ENCODE data around the gene POLR2A.

POLR2A gene

DNA sequence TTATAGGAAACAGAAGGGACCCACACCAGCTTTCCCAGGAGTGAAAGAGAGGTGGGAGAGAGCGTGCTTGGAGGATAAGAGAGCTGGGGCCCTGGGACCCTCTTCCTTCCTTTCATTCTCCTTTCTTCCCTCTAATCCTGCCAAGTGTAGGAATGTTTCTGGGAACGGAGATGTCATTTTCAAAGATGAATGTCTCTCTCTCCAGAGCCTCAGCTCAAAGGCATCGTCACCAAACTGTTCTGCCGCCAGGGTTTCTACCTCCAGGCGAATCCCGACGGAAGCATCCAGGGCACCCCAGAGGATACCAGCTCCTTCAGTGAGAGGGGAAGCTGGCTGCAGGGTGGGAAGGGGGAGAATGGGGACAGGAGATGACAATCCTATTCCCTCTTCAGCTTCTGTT is 42.9 kb upstream of the POLR2A start:
- Histone ChIP-seq H3K27me3 (ENCODE audit: control insufficient read depth, insufficient read depth, low read length) (peaks cover 47% of the 10 kb centered on the region), H3K4me1 (ENCODE audit: control insufficient read depth, insufficient read depth, low read length) (peaks cover 36% of the 10 kb centered on the region)

DNA sequence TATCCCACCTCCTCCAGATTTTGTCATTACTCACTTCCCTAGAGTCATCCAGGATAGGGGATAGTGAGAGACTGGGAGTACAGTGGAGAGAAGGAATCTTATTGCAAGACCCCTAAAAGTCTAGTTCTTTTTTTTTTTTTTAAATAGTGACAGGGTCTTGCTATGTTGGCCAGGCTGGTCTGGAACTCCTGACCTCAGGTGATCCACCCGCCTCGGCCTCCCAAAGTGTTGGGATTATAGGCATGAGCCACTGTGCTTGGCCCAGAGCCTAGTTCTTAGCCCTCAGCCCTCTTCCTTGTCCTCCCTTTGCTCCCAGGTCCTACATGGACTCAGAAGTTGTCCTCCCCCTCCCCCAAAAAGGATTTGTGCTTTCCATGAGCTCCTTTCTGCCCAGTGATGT is 42.0 kb upstream of the POLR2A start:
- H3K27ac ChIP-seq (ENCODE audit: low read depth, low read length): no peak overlapping the region
- no peak overlapping the region for H3K9ac ChIP-seq (ENCODE audit: low read length)
- H3K9me3 ChIP-seq (ENCODE audit: control insufficient read depth, insufficient read depth, low read depth, low read length): no peaks in the 10 kb centered on the region
- H3K27me3 ChIP-seq (ENCODE audit: control insufficient read depth, insufficient read depth, low read length): peaks cover 52% of the 10 kb centered on the region
- H3K4me3 ChIP-seq (ENCODE audit: low read depth, low read length): no peak overlapping the region
- H3K4me1 ChIP-seq (ENCODE audit: control insufficient read depth, insufficient read depth, low read length): peaks cover 40% of the 10 kb centered on the region
- H3K36me3 ChIP-seq (ENCODE audit: control insufficient read depth, insufficient read depth, low read length): no peaks in the 10 kb centered on the region

More for the DNA sequence above, 42.9 kb upstream of the POLR2A start:
- Histone ChIP-seq H3K9ac (ENCODE audit: low read length) (no peak overlapping the region), H3K36me3 (ENCODE audit: control insufficient read depth, insufficient read depth, low read length) (no peaks in the 10 kb centered on the region), H3K4me3 (ENCODE audit: low read depth, low read length) (peak overlapping the region; percentile 95), H3K27ac (ENCODE audit: low read depth, low read length) (no peak overlapping the region), H3K9me3 (ENCODE audit: control insufficient read depth, insufficient read depth, low read depth, low read length) (no peaks in the 10 kb centered on the region)

DNA sequence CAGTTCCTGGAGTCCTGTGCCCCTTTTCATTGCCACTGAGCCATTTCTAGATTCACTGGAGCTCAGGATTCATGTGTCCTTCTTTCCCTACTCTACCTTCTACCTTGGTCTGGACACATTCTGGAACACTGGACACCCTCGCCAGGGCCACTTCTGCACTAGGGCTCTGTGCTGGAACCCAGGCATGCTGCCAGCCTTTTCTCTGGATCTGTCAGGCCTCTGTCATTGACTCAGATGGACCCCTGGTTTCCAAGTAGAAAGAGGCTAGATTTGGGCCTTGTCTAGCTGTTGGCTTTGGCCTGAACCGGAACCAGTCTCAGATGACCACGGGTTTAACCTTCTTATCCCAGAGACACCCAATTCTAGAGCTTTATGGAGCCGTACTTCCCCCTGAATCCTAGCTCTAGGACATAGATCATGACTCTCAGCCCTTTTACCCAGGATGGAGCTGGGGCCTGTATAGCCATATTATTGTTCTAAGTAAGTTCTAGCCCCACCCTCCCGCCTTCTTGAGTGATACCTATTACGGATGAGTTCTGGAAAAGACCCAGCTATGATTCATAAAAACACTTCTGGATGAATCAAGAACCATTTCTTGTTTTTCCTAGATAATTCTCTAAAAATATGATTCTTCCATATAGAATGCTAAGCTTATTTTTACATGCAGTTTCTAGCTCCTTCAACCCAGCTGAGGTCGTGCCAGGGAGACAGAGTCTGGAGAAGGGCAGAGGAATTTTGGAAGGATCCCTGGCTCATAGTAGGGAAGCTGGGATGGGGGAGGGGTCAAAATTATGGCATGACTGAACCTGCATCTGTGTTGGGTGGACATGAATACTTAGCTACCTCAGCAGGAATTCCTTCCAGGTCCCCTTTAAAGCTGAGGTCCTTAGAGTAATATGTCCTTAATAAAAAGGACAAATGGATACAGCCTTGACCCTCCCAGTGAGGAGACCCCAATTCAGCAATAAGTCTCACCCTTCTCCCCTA is 40.4 kb upstream of the POLR2A start:
- no peaks in the 10 kb centered on the region for H3K9me3 ChIP-seq (ENCODE audit: control insufficient read depth, insufficient read depth, low read depth, low read length)
- H3K36me3 ChIP-seq (ENCODE audit: control insufficient read depth, insufficient read depth, low read length): no peaks in the 10 kb centered on the region
- no peak overlapping the region for H3K27ac ChIP-seq (ENCODE audit: low read depth, low read length)
- H3K27me3 ChIP-seq (ENCODE audit: control insufficient read depth, insufficient read depth, low read length): peaks cover 42% of the 10 kb centered on the region
- no peak overlapping the region for H3K9ac ChIP-seq (ENCODE audit: low read length)
- no peak overlapping the region for H3K4me3 ChIP-seq (ENCODE audit: low read depth, low read length)
- H3K4me1 ChIP-seq (ENCODE audit: control insufficient read depth, insufficient read depth, low read length): peaks cover 30% of the 10 kb centered on the region

DNA sequence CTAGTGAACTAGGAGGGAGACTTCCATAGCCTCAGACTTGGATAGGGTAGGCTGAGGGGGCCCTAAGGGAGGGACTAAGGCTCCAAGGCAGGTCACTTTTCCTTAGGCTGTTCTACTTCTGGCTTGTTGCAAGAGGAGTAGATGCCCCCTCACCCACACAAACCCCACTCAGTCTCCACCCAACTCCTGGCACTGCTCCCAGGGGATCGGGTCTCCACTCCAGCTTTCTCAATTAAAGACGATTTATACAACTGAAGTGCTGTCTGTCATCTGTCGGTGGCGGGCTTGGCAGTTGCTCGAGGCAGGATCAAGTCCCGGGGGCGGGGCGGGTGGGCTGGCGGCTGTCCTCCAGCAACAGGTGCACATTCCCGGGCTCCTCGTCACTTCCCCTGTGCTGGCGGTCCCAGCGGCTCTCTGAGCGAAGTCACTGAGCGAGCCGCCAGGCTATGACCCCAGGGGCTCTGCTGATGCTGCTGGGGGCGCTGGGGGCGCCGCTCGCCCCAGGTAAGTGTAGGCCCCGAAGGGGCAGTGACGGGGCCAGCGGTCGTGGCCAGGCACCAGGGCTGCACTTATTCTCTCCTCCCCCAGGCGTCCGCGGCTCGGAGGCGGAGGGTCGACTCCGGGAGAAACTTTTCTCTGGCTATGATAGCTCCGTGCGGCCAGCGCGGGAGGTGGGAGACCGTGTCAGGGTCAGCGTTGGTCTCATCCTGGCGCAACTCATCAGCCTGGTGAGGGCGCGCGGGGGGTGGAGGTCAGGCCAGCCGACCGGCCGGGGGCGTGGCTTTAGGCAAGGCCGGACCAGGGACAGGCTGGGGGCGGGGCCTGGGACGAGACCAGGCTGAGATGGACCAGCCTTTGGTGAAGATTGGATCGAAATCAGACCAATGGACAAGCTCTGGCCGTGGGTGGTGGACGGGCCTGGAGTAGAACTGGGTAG is 39.2 kb upstream of the POLR2A start, which contains the start of gene CHRNB1:
Gene CHRNB1 (plus strand): TSS at position 380 of the 937 bp plus-strand sequence. CDS start 67 bp downstream, at position 447.
- Histone ChIP-seq H3K4me3 (ENCODE audit: low read depth, low read length) (peak within 1 kb of the TSS; percentile 75), H3K27ac (ENCODE audit: low read depth, low read length) (0 out of 2 replicates have a peak within 1 kb of the TSS, but pooled peaks have one; percentile 28), H3K36me3 (ENCODE audit: control insufficient read depth, insufficient read depth, low read length) (no peaks in the 10 kb centered on the region), H3K9ac (ENCODE audit: low read length) (peak within 1 kb of the TSS; percentile 27), H3K9me3 (ENCODE audit: control insufficient read depth, insufficient read depth, low read depth, low read length) (no peaks in the 10 kb centered on the region), H3K4me1 (ENCODE audit: control insufficient read depth, insufficient read depth, low read length) (peaks cover 27% of the 10 kb centered on the region), H3K27me3 (ENCODE audit: control insufficient read depth, insufficient read depth, low read length) (peaks cover 31% of the 10 kb centered on the region)

DNA sequence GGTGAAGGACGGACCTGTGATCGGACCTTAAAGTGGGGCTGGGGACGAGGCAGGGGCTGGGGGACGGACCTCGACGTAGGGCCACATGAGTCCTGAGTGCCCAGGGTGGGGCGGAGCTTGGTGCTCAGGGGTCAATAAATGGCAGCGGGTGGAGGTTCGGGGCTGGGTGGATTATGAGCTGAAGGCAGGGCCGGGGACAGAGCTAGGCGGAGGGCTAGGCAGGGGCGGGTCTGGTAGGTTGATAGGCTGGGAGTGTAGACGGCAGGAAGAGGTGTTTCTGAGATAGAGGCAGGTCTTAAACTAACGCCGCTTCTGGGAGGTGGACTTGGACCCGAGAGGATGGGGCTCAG is 38.6 kb upstream of the POLR2A start:
- Histone ChIP-seq H3K4me1 (ENCODE audit: control insufficient read depth, insufficient read depth, low read length) (peaks cover 27% of the 10 kb centered on the region), H3K27ac (ENCODE audit: low read depth, low read length) (0 out of 2 replicates have a peak overlapping the region, but pooled peaks have one; percentile 28), H3K36me3 (ENCODE audit: control insufficient read depth, insufficient read depth, low read length) (no peaks in the 10 kb centered on the region), H3K27me3 (ENCODE audit: control insufficient read depth, insufficient read depth, low read length) (peaks cover 31% of the 10 kb centered on the region), H3K9ac (ENCODE audit: low read length) (peak overlapping the region; percentile 27), H3K9me3 (ENCODE audit: control insufficient read depth, insufficient read depth, low read depth, low read length) (no peaks in the 10 kb centered on the region), H3K4me3 (ENCODE audit: low read depth, low read length) (peak overlapping the region; percentile 75)

DNA sequence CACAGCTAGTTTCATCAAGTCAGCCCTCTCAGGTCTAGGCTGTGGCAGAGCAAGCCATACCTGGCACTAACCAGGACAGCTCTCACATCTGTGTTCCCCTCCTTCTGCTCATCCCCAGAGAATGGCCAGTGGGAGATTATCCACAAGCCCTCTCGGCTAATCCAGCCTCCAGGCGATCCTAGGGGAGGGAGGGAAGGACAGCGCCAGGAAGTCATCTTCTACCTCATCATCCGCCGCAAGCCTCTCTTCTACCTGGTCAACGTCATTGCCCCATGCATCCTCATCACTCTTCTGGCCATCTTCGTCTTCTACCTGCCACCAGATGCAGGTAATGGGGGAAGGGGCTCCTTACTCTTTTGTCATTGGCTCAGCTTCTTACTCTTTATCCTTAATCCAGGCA is 35.7 kb upstream of the POLR2A start:
- peaks cover 15% of the 10 kb centered on the region for H3K4me1 ChIP-seq (ENCODE audit: control insufficient read depth, insufficient read depth, low read length)
- no peak overlapping the region for H3K9ac ChIP-seq (ENCODE audit: low read length)
- H3K9me3 ChIP-seq (ENCODE audit: control insufficient read depth, insufficient read depth, low read depth, low read length): no peaks in the 10 kb centered on the region
- H3K4me3 ChIP-seq (ENCODE audit: low read depth, low read length): no peak overlapping the region
- H3K27ac ChIP-seq (ENCODE audit: low read depth, low read length): no peak overlapping the region
- H3K27me3 ChIP-seq (ENCODE audit: control insufficient read depth, insufficient read depth, low read length): peaks cover 17% of the 10 kb centered on the region
- H3K36me3 ChIP-seq (ENCODE audit: control insufficient read depth, insufficient read depth, low read length): no peaks in the 10 kb centered on the region

DNA sequence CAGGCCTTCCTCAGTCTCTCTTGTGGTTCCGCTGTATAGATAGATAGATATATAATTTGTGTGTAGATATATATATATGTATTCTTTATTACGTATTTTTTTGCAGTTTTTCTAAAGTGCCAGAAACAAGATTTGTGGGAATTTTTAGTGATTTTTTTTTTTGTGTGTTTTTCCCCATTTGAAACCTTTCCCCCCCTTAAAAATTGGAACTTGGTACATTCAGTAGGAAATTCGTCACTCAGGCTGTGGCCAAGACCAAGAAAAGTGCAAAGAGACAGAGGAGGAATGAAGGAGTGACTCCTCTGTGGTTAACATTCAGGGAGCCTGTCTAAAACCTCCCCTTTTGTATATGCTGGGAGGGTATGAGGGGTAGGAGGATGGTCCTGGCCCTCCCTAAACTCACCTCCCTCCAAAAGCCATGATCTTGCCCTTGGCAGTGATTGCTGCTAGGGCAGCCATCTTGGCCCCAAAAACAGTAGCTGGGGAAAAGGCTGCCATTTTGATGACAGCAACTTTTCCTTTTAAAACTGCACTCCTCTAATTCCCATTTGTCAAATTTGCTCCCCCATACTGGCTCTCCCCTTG is 24.1 kb upstream of the POLR2A start:
- no peaks in the 10 kb centered on the region for H3K9me3 ChIP-seq (ENCODE audit: control insufficient read depth, insufficient read depth, low read depth, low read length)
- H3K4me3 ChIP-seq (ENCODE audit: low read depth, low read length): no peak overlapping the region
- H3K4me1 ChIP-seq (ENCODE audit: control insufficient read depth, insufficient read depth, low read length): peaks cover 9% of the 10 kb centered on the region
- H3K27ac ChIP-seq (ENCODE audit: low read depth, low read length): no peak overlapping the region
- H3K36me3 ChIP-seq (ENCODE audit: control insufficient read depth, insufficient read depth, low read length): peaks cover 15% of the 10 kb centered on the region
- H3K9ac ChIP-seq (ENCODE audit: low read length): no peak overlapping the region
- no peaks in the 10 kb centered on the region for H3K27me3 ChIP-seq (ENCODE audit: control insufficient read depth, insufficient read depth, low read length)

DNA sequence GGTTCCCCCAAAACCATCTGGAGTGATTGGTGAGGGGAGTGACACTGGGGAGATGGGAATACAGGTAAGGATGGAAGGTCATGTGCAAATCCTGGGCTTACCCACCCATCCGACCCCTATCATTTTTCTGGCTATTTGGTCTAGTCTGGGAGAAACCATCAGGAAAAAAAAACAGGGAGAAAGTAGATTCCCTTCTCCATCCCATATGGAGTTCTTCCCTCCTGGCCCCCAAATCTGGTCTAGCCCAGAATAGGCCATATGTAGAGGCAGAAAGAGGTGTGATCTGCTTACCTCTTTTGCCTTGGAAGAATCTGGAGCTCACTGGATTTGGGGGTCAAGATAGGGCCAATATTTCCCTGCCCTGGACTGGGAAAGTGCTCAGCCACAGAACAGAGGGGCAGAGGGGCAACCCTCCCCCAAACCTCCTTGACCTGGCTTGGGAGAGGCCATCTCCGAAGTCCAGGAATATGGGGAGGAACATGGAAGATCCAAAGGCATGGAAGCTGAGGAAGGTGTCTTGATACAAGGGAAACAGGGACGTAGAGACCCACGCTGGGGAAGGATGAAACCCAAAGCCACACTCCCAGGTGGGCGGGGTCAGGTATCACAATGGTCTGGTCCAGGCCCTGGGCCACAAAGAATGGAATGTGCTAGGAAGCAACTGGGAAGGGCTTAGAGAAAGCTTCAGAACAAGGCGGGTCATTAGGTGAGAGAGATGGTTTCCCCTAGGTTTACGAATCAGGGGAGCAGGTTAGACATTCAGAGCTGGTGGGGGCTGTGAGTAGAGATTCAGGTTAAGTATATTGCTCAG is 23.1 kb upstream of the POLR2A start:
- no peak overlapping the region for H3K27ac ChIP-seq (ENCODE audit: low read depth, low read length)
- no peaks in the 10 kb centered on the region for H3K27me3 ChIP-seq (ENCODE audit: control insufficient read depth, insufficient read depth, low read length)
- H3K9ac ChIP-seq (ENCODE audit: low read length): no peak overlapping the region
- peaks cover 18% of the 10 kb centered on the region for H3K36me3 ChIP-seq (ENCODE audit: control insufficient read depth, insufficient read depth, low read length)
- no peaks in the 10 kb centered on the region for H3K9me3 ChIP-seq (ENCODE audit: control insufficient read depth, insufficient read depth, low read depth, low read length)
- H3K4me3 ChIP-seq (ENCODE audit: low read depth, low read length): no peak overlapping the region
- peaks cover 9% of the 10 kb centered on the region for H3K4me1 ChIP-seq (ENCODE audit: control insufficient read depth, insufficient read depth, low read length)

DNA sequence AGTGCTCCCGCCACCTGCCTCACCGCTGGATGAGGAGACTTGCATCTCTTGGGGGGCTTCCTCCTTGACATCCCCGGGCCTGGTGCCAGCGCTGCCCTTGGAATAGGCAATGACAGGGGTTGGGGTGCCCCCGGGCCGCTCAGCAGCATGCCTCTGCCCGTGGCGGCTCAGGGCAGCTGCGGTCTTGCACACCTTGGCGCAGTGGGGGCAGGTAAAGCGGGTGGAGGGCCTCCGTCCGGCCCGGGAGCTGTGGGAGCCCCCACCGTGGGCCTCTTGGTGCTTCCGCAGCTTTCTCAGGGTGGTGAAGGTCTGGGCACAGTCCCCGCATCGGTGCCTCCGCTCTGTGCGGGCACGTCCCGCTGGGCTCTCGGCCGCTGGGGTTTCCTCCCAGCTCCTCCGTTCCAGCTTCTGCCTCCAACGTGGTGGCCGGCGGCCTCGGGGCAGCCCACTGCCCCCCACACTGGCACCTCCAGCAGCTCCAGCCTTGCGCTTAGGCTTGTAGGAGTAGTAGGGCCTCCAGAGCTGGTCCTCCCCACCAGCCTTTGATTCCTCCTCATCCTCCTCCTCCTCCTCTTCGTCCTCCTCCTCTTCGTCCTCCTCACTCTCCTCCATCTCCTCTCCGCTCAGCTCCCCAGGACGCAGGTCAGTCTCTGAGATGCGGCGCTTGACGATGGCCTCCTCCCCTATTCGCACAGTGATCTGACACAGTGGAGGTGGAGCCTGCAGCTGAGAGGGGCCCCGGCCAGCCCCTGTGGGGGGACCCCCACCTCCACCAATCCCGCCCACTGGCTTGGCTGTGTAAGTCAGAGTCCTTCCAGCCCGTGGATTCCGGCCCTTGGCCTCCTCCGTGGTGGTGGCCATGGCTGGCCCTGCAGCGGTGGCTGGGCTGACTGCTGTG is 21.4 kb upstream of the POLR2A start:
- no peaks in the 10 kb centered on the region for H3K27me3 ChIP-seq (ENCODE audit: control insufficient read depth, insufficient read depth, low read length)
- no peak overlapping the region for H3K4me3 ChIP-seq (ENCODE audit: low read depth, low read length)
- no peak overlapping the region for H3K9ac ChIP-seq (ENCODE audit: low read length)

More for the DNA sequence above, 21.4 kb upstream of the POLR2A start:
- H3K4me1 ChIP-seq (ENCODE audit: control insufficient read depth, insufficient read depth, low read length): peaks cover 9% of the 10 kb centered on the region
- no peaks in the 10 kb centered on the region for H3K9me3 ChIP-seq (ENCODE audit: control insufficient read depth, insufficient read depth, low read depth, low read length)
- H3K36me3 ChIP-seq (ENCODE audit: control insufficient read depth, insufficient read depth, low read length): peaks cover 27% of the 10 kb centered on the region
- H3K27ac ChIP-seq (ENCODE audit: low read depth, low read length): no peak overlapping the region
